Thymus (tissue), 14 donors: ENCODE results near the gene ZP2. TPM values are rescaled to one million over a fixed set of nuclear protein-coding genes. Genes with fewer than 3 reads are reported as not detected.
"Not testable (repeated sequence)": the region's sequence is repeated elsewhere in the genome, so short reads cannot be mapped to it uniquely, and the experiment has no call there.

Source experiments
- DNase-seq, 9 donors: peaks; one replicate each; pipeline ENCODE4 v3.0.0-alpha.2; 2013; ENCODE audit warnings: low spot score in 9 of 9, low read depth in 6 of 9, missing footprints in 1 of 9
- H3K27ac ChIP-seq, 2 donors: one replicate each; pipeline ENCODE4 v1.5.1; 2013; ENCODE audit warnings: control low read depth in 1 of 2, low read depth in 1 of 2, low read length in 1 of 2, mild to moderate bottlenecking in 1 of 2, moderate library complexity in 1 of 2
- H3K27me3 ChIP-seq, 2 donors: one replicate each; pipeline ENCODE4 v1.5.1; 2013; ENCODE audit warnings: low read length in 1 of 2; ENCODE audit not compliant: control insufficient read depth in 2 of 2, insufficient read depth in 1 of 2
- H3K36me3 ChIP-seq, 2 donors: one replicate each; pipeline ENCODE4 v1.5.1; 2013; ENCODE audit warnings: low read length in 1 of 2, mild to moderate bottlenecking in 1 of 2, moderate library complexity in 1 of 2; ENCODE audit not compliant: control insufficient read depth in 2 of 2, insufficient read depth in 2 of 2
- H3K4me1 ChIP-seq, 2 donors: one replicate each; pipeline ENCODE4 v1.5.1; 2013; ENCODE audit warnings: low read length in 2 of 2; ENCODE audit not compliant: control insufficient read depth in 2 of 2, insufficient read depth in 2 of 2
- H3K4me3 ChIP-seq, 2 donors: one replicate each; pipeline ENCODE4 v1.5.1; 2013; ENCODE audit warnings: low read length in 2 of 2, control low read depth in 1 of 2, mild to moderate bottlenecking in 1 of 2
- H3K9me3 ChIP-seq, 2 donors: one replicate each; pipeline ENCODE4 v1.5.1; 2013; ENCODE audit warnings: low read length in 1 of 2, mild to moderate bottlenecking in 1 of 2; ENCODE audit not compliant: control insufficient read depth in 2 of 2, insufficient read depth in 1 of 2
- WGBS: extraction: QIAGEN DNeasy Blood & Tissue Kit; methylation state at CpG from one replicate; pipeline ENCODE4 v1.1.7; 2013; 5-methylcytosine and 5-hydroxymethylcytosine counted together
- long read RNA-seq, 10 donors: transcript quantifications; one replicate each; lab custom pipeline, GENCODE V29; 2026
- polyA plus RNA-seq: library from polyadenylated mRNA; stranded (reverse); fragments of 200-250 nt; gene quantifications from one replicate; pipeline ENCODE4 v1.2.3, GENCODE V29; 2013
- total RNA-seq: library from RNA; stranded (reverse); fragments of 120-200 nt; gene quantifications from one replicate; pipeline ENCODE4 v1.2.4, GENCODE V29; 2013
- donor health status: healthy.

Gene ZP2
- total RNA-seq = 0.05 TPM
- polyA plus RNA-seq = 0.16 TPM
- long read RNA-seq, donor 1 = 0 reads
- long read RNA-seq, donor 2 = 0 reads
- long read RNA-seq, donor 3 = 0 reads
- long read RNA-seq, donor 4 = 0 reads
- long read RNA-seq, donor 5 = 0 reads
- long read RNA-seq, donor 6 = 0 reads
- long read RNA-seq, donor 7 = 0 reads
- long read RNA-seq, donor 8 = 0 reads
- long read RNA-seq, donor 9 = 0 reads
- long read RNA-seq, donor 10 = 0 reads

GRCh38 chr16:21211486-21211885 lies at the start of gene ZP2:
Gene ZP2 (minus strand): TSS chr16:21211574. CDS start chr16:21211547, 27 bp downstream.
- no peaks in the 10 kb centered on the region for H3K36me3 ChIP-seq
- 43% methylated on average over 5 of the region's 5 CpGs for WGBS
- DNase-seq = no peak
- H3K4me1 ChIP-seq = no peaks in the 10 kb centered on the region
- peaks cover 0 to 3% of the 10 kb centered on the region in 2 donors for H3K27me3 ChIP-seq
- H3K27ac ChIP-seq = no peak within 1 kb of the TSS
- no peak within 1 kb of the TSS for H3K4me3 ChIP-seq
- no peaks in the 10 kb centered on the region for H3K9me3 ChIP-seq

- Histone ChIP-seq H3K27ac (no peak overlapping the region), H3K27me3 (no peaks in the 10 kb centered on the region), H3K4me1 (no peaks in the 10 kb centered on the region), H3K9me3 (no peaks in the 10 kb centered on the region), H3K4me3 (no peak overlapping the region), H3K36me3 (no peaks in the 10 kb centered on the region)
- 85% methylated on average over 4 of the region's 4 CpGs for WGBS
- DNase-seq = no peak
Observed at GRCh38 chr16:21257284-21257683, 45.9 kb upstream of the ZP2 start.

GRCh38 chr16:21256636-21257035 lies 45.3 kb upstream of the ZP2 start:
- Histone ChIP-seq H3K27me3 (no peaks in the 10 kb centered on the region), H3K27ac (no peak overlapping the region), H3K36me3 (no peaks in the 10 kb centered on the region), H3K4me3 (no peak overlapping the region), H3K4me1 (no peaks in the 10 kb centered on the region), H3K9me3 (no peaks in the 10 kb centered on the region)
- 91% methylated on average over 2 of the region's 2 CpGs for WGBS
- no peak for DNase-seq

- 93% methylated on average over 3 of the region's 3 CpGs for WGBS
- H3K27ac ChIP-seq = no peak overlapping the region
- H3K4me3 ChIP-seq = no peak overlapping the region
- H3K27me3 ChIP-seq = peaks cover 0 to 2% of the 10 kb centered on the region in 2 donors
- H3K36me3 ChIP-seq = no peaks in the 10 kb centered on the region
- no peak for DNase-seq
- no peaks in the 10 kb centered on the region for H3K4me1 ChIP-seq
- H3K9me3 ChIP-seq = no peaks in the 10 kb centered on the region
Observed at GRCh38 chr16:21253470-21253869, 42.1 kb upstream of the ZP2 start.

GRCh38 chr16:21250072-21250923 lies 38.9 kb upstream of the ZP2 start:
- Histone ChIP-seq H3K4me3 (no peak overlapping the region), H3K4me1 (no peaks in the 10 kb centered on the region), H3K9me3 (no peaks in the 10 kb centered on the region), H3K36me3 (no peaks in the 10 kb centered on the region), H3K27me3 (peaks cover 0 to 2% of the 10 kb centered on the region in 2 donors), H3K27ac (no peak overlapping the region)
- 83% methylated on average over 15 of the region's 15 CpGs for WGBS
- no peak for DNase-seq

- 94% methylated on average over 4 of the region's 4 CpGs for WGBS
- H3K27ac ChIP-seq, DNase-seq, H3K4me1 ChIP-seq, H3K27me3 ChIP-seq, H3K9me3 ChIP-seq, H3K36me3 ChIP-seq, H3K4me3 ChIP-seq: not testable (repeated sequence)
Observed at GRCh38 chr16:21248179-21248578, 36.8 kb upstream of the ZP2 start.

- no peaks in the 10 kb centered on the region for H3K4me1 ChIP-seq
- WGBS = 89% methylated on average over 7 of the region's 7 CpGs
- H3K4me3 ChIP-seq = no peak overlapping the region
- H3K27me3 ChIP-seq = no peaks in the 10 kb centered on the region
- DNase-seq = no peak
- H3K9me3 ChIP-seq = no peaks in the 10 kb centered on the region
- H3K27ac ChIP-seq = no peak overlapping the region
- H3K36me3 ChIP-seq = no peaks in the 10 kb centered on the region
Observed at GRCh38 chr16:21244518-21245215, 33.3 kb upstream of the ZP2 start.

GRCh38 chr16:21242756-21243155 lies 31.4 kb upstream of the ZP2 start:
- Histone ChIP-seq H3K27ac (no peak overlapping the region), H3K4me1 (no peaks in the 10 kb centered on the region), H3K9me3 (no peaks in the 10 kb centered on the region), H3K4me3 (no peak overlapping the region), H3K27me3 (peaks cover 0 to 2% of the 10 kb centered on the region in 2 donors), H3K36me3 (no peaks in the 10 kb centered on the region)
- no peak for DNase-seq
- WGBS = 55% methylated on average over 2 of the region's 2 CpGs

GRCh38 chr16:21239646-21240045 lies 28.3 kb upstream of the ZP2 start:
- Histone ChIP-seq H3K27ac (no peak overlapping the region), H3K4me3 (no peak overlapping the region), H3K9me3 (no peaks in the 10 kb centered on the region), H3K27me3 (peaks cover 0 to 2% of the 10 kb centered on the region in 2 donors), H3K36me3 (no peaks in the 10 kb centered on the region), H3K4me1 (no peaks in the 10 kb centered on the region)
- 98% methylated on average over 4 of the region's 4 CpGs for whole genome bisulfite sequencing
- DNase-seq = no peak
